HG03280 (cell line): ENCODE results near the gene ACAP3.
"Not testable (repeated sequence)": the region's sequence is repeated elsewhere in the genome, so short reads cannot be mapped to it uniquely, and the experiment has no call there.

Experiments used
- ATAC-seq: cut with Tn5 transposase; IDR thresholded peaks from one replicate; pipeline ENCODE4 v1.9.1; 2021; ENCODE audit warnings: mild to moderate bottlenecking, moderate library complexity; ENCODE audit not compliant: unreplicated experiment

Gene ACAP3

GRCh38 chr1:1317420-1317819, 9.7 kb upstream of the ACAP3 start:
- no peak for ATAC-seq

DNA sequence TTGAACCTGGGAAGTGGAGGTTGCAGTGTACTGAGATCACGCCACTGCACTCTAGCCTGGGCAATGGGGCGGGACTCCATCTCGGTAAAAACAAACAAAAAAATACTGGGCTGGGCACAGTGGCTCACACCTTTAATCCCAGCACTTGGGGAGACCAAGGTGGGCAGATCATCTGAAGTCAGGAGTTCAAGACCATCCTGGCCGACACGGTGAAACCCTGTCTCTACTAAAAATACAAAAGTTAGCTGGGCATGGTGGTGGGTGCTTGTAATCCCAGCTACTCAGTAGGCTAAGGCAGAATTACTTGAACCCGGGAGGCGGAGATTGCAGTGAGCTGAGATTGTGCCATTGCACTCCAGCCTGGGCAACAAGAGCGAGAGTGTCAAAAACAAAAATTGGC, 8.5 kb upstream of the ACAP3 start:
- ATAC-seq: not testable (repeated sequence)

GRCh38 chr1:1315435-1315954, 7.8 kb upstream of the ACAP3 start:
- no peak for ATAC-seq

DNA sequence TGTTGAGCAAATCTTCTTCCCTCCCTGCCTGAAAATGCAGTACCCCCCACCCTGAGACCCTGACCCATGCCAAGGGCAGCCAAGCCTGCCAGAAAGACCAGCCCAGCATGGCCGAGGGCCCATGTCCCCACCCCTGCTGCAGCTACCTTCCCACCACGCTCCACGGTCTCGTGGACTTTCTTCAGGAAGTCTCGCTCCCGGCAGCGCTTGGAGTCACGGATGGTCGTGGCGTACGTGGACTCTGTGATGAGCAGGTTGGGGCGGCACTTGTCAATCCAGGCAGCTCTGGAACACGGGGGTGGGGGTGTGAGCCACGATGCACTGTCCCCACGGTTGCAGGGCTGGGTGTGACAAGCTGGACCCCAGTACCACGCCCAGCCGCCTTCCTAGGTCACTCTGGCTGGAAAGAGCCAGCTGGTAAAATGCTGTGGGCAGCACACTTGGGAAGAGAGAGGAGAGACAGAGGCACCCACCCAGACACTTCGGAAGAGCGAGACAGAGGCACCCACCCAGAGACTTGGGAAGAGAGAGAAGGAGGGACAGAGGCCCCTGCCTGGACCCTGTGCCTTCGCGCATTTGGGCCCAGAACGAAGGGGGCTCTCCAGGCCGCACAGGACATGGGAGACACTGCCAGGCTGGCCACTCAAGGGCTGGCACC, 7.1 kb upstream of the ACAP3 start:
- no peak for ATAC-seq

DNA sequence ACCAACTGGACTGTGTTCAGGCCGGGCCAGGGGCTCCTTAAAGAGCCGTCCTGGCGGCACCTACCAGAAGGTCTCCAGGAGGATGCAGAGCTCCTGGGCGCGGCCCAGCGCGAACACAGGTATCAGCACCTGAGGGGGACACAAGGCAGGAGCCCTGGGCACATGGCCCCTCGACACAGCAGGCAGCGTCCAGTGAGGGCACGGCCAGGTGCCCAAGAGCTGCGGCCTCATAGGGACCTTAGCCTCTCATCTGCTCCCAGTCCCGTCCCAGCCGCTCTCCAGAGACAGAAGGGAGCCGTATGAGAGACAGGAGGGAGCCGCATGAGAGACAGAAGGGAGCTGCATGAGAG, 6.5 kb upstream of the ACAP3 start:
- ATAC-seq: no peak

DNA sequence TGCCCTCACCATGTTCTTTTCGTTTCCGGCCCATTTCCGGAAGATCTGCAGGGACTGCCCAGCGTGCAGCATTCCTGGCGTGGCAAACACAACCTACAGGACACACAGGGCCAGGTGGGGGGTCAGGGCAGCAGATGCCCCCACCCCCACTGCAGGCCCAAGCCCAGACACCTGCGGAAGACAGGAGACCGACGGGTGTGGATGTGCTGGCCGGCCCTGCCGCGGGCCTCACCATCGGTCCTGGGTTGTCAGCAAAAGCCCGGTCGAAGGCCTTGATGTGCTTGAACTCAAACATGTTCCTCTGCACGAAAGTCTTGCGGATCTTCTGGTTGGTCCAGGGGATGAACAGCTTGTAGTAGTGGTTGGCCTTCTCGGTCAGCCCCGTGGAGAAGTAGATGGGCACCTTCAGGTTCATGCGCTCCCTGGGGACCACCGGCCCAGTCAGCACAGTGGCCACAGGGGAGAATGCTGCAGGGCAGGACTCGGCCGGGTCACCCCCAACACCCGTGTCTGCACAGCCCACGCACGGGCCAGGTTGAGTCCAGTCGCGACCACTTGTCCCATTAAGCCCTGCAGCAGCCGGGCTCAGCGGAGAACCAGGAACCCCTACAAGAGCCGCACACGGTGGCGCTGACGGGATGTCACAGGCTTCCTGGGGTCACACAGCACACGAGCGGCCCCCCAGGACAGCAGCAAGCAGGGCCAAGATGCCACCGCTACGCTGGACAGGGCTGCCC, 5.9 kb upstream of the ACAP3 start:
- no peak for ATAC-seq

- ATAC-seq: no peak
These were observed 5.0 kb upstream of the ACAP3 start for GRCh38 chr1:1312450-1313314.

DNA sequence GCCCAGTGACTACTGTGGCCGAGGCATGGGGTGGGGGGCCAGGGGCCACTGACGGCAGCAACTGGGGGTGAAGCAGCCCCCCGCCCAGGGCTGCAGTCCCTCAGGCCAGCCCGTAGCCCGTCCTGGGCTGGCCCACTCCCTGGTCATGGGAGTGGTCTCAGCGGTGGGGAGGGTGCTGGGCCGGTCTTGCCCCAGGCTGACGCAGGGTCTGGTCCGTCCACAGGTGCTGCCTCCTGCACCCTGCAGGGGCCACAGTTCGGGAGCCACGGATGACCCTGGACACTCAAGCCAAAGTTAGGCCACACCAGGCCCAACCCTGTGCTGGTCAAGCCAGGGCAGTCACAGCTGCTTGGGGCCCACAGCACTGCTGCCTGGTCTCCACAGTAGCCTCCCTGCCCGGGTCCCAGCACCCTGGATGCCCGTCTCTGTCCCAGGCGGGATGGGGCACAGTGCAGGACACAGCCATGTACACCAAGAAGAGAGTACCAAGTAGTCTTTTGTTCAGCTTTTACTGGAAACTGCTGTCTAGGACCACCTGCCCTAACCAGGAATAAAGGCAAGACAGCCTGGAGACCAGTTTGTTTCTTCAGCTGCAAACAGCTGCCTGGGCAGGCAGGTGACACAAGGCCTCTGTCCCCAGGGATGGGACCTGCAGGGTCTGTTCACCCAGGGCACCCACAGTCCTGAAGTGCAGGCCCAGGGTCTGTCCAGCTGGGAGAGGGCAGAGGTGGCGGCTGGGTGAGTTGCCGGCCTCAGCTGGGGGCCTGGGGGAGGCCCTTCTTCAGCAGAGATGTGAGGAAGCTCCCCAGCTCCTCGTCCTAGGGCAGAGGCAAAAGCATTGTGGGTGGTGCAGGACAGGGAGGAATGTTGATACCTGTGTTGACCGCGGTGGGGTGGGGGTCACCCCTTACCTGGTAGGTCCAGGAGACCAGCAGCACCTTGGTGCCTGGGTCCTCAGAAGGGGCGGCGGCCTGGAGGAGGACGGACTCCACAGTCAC, 3.7 kb upstream of the ACAP3 start:
- ATAC-seq: no peak

DNA sequence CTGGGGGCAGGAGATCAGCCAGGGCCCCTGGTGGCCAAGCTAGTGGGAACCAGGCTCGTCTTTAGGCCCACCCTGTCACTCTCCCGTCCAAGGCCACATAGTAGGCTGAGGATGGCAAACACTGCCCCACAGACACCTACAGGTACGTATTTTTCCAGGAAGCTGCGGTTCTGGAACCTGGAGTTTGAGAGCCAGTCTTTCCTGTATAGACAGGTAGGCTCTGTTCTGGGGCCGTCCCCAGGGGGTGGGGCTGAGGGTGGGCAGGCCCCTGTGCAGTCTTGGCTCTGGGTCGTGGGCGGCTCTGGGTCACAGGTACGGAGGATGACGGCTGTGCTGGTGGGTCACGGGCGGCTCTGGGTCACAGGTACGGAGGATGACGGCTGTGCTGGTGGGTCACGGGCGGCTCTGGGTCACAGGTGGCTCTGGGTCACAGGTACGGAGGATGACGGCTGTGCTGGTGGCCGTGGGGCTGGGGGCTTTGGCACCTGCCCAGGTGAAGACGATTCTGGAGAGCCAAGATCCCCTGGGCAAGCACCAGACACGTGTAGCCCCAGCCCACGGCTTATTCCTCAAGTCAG, 2.8 kb upstream of the ACAP3 start:
- ATAC-seq: no peak

- no peak for ATAC-seq
These were observed 2.3 kb upstream of the ACAP3 start for GRCh38 chr1:1310109-1310385.

GRCh38 chr1:1309251-1310108, 1.8 kb upstream of the ACAP3 start:
- no peak for ATAC-seq

DNA sequence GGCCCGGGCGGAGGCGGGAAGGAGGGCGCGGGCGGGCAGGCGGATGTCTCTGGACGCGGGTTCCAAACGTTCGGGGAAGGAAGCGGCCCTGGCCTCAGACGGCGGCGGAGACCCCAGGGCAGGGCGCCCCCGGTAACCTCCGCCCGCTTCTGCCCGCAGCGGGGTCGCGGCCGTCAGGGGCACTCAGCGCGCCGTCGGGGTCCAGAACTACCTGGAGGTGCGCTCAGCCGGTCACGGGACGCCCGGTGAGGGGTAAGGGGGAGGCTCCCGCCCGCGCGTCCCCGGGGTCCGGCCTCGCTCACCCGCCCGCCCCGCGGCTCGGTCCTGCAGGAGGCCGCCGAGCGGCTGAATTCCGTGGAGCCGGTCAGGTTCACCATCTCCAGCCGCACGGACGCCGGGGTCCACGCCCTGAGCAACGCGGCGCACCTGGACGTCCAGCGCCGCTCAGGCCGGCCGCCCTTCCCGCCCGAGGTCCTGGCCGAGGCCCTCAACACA, 1.1 kb upstream of the ACAP3 start:
- ATAC-seq: peak; percentile 1

DNA sequence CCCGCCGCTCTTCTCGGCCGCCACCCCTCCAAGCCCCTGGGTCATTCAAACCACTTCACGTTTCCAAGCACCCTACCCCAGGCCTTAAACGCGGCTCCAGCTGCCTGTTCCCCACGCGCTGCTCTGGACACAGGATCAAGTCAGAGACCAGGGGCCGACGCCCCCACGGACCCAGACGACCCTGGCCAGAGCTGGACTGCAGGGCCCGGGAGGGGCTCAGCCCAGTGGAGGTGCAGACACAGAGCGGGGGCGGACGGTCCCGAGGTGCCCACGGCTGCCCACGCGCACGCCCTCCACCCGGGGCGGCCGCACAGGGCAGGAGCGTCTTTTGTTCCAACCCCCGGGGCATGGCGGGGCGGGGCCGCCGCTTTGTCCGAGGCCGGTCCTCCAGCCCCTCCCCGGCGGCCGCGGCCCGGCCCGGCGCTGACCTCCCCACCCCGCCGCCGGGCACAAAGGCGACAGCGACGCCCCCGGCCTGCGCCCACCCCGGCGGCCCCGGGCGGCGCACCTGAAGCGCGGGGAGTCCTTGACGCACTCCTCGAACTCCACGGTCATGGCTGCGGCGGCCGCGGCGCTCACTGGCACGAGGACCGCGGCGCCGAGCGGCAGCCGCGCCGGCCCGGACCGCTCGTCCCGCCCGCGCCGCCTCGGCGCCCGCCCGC, 338 bp downstream of the ACAP3 start:
- peak; percentile 6 for ATAC-seq

GRCh38 chr1:1306661-1307260, 969 bp downstream of the ACAP3 start:
- ATAC-seq: no peak

DNA sequence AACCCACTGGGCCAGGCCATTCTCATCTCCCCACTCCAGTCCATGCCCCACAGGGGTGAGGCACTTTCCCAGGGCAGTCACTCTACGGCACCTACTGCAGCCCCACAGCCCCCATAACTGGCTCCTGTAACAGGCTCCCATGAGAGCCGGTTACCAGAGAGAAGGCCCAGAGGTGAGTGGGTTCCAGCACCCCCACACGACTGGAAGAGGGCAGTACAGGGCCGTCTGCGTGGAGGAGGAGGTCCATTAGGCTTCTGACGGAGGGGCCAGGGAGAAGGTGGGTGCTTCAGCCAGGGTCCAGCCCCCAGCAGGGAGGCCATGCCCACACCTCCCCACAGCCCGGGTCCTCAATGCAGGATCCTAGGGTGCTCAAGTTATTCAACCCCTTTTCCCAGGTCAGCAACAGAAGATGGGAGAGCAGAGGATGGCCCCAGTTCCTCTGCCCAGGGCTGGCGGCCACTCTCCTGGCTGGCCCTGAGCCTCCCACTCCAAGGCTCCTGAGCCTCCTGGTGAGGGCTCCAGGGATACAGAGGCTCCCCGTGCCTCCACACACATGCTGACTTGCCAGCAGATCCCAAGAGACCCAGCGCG, 1.6 kb downstream of the ACAP3 start:
- no peak for ATAC-seq

- no peak for ATAC-seq
These were observed 2.2 kb downstream of the ACAP3 start for GRCh38 chr1:1305300-1306069.
